WERI-Rb-1 (cell line): ENCODE data around the gene TPM4.

ENCODE experiments used
- DNase-seq: peaks from one replicate; pipeline ENCODE4 v3.0.0-alpha.2; 2020
- H3K27ac ChIP-seq: fragments of 250-450 bp; sonication (Bioruptor Pico); 2 replicates; pipeline ENCODE4 v1.5.1; 2020; ENCODE audit warnings: mild to moderate bottlenecking, moderate library complexity
- H3K27me3 ChIP-seq: fragments of 250-450 bp; sonication (Bioruptor Pico); 2 replicates; pipeline ENCODE4 v1.5.1; 2021; ENCODE audit warnings: mild to moderate bottlenecking, low read depth, moderate library complexity; ENCODE audit not compliant: insufficient read depth, severe bottlenecking
- H3K36me3 ChIP-seq: fragments of 250-450 bp; sonication (Bioruptor Pico); 2 replicates; pipeline ENCODE4 v1.5.1; 2020; ENCODE audit warnings: mild to moderate bottlenecking, moderate library complexity
- H3K4me3 ChIP-seq: 2 replicates; pipeline ENCODE4 v1.5.1; 2011; ENCODE audit warnings: low read depth, mild to moderate bottlenecking, control low read depth, low read length
- H3K9me3 ChIP-seq: fragments of 250-450 bp; sonication (Bioruptor Pico); 2 replicates; pipeline ENCODE4 v1.5.1; 2021; ENCODE audit warnings: mild to moderate bottlenecking, moderate library complexity; ENCODE audit not compliant: severe bottlenecking
- CTCF ChIP-seq: IDR thresholded peaks from 2 replicates; pipeline ENCODE4 v1.5.1; 2011; ENCODE audit warnings: low read depth, mild to moderate bottlenecking, control low read depth, inconsistent platforms, low read length

Gene TPM4

GRCh38 chr19:16111909-16112752 is 35.8 kb downstream of the TPM4 start:
- peak overlapping the region; percentile 93 for H3K27ac ChIP-seq
- H3K27me3 ChIP-seq: no peaks in the 10 kb centered on the region
- H3K4me3 ChIP-seq: peak overlapping the region; percentile 90
- H3K9me3 ChIP-seq: no peaks in the 10 kb centered on the region
- peaks cover 30% of the 10 kb centered on the region for H3K36me3 ChIP-seq
- no peak for DNase-seq
- no peak for TF ChIP-seq CTCF

GRCh38 chr19:16112778-16113177 is 36.5 kb downstream of the TPM4 start:
- TF ChIP-seq CTCF: no peak
- Histone ChIP-seq H3K4me3 (no peak overlapping the region), H3K9me3 (no peaks in the 10 kb centered on the region), H3K27ac (no peak overlapping the region), H3K27me3 (no peaks in the 10 kb centered on the region), H3K36me3 (peaks cover 31% of the 10 kb centered on the region)
- DNase-seq: no peak

GRCh38 chr19:16113727-16114126 is 37.4 kb downstream of the TPM4 start:
- H3K4me3 ChIP-seq: no peak overlapping the region

GRCh38 chr19:16115301-16116039 is 39.2 kb downstream of the TPM4 start:
- H3K36me3 ChIP-seq: peaks cover 51% of the 10 kb centered on the region
- no peak for TF ChIP-seq CTCF
- H3K4me3 ChIP-seq: no peak overlapping the region
- no peak overlapping the region for H3K27ac ChIP-seq
- DNase-seq: no peak
- no peaks in the 10 kb centered on the region for H3K9me3 ChIP-seq
- H3K27me3 ChIP-seq: no peaks in the 10 kb centered on the region

More at GRCh38 chr19:16113727-16114126, 37.4 kb downstream of the TPM4 start:
- DNase-seq: no peak
- no peaks in the 10 kb centered on the region for H3K27me3 ChIP-seq
- no peak for TF ChIP-seq CTCF
- peaks cover 40% of the 10 kb centered on the region for H3K36me3 ChIP-seq
- no peaks in the 10 kb centered on the region for H3K9me3 ChIP-seq
- H3K27ac ChIP-seq: no peak overlapping the region

- H3K4me3 ChIP-seq: no peak overlapping the region
- H3K27ac ChIP-seq: no peak overlapping the region
- no peak for DNase-seq
- H3K36me3 ChIP-seq: peaks cover 54% of the 10 kb centered on the region
- H3K9me3 ChIP-seq: no peaks in the 10 kb centered on the region
- TF ChIP-seq CTCF: no peak
- H3K27me3 ChIP-seq: no peaks in the 10 kb centered on the region
Observed at GRCh38 chr19:16116067-16116466, 39.8 kb downstream of the TPM4 start.
